Measurements from ENCODE around the gene UBE2I. TPM values are rescaled to one million over a fixed set of nuclear protein-coding genes. Genes with fewer than 3 reads are reported as not detected.

Gene UBE2I
- total and polyA plus RNA-seq, 2 donors (not counting 1 experiment from before 2014, with no cell fraction given): 42.1 to 142 TPM

GRCh38 chr16:1272453-1273198 lies 36.8 kb upstream of the UBE2I start:
- H3K9ac ChIP-seq (ENCODE audit: insufficient read depth, low read length): no peak overlapping the region
- H3K9me3 ChIP-seq (ENCODE audit: control insufficient read depth, insufficient read depth, low read depth, low read length): no peaks in the 10 kb centered on the region
- H3K27me3 ChIP-seq (ENCODE audit: control insufficient read depth, insufficient read depth, low read length): no peaks in the 10 kb centered on the region
- no peak overlapping the region for H3K27ac ChIP-seq (ENCODE audit: insufficient read depth, low read length)
- H4K20me1 ChIP-seq (ENCODE audit: control insufficient read depth, extremely low read depth, insufficient read depth, low read length): no peaks in the 10 kb centered on the region
- no peak overlapping the region for H2AFZ ChIP-seq (ENCODE audit: low read length)
- H3K4me1 ChIP-seq (ENCODE audit: control insufficient read depth, extremely low read depth, insufficient read depth, low read length): no peaks in the 10 kb centered on the region
- H3K79me2 ChIP-seq (ENCODE audit: control insufficient read depth, insufficient read depth, low read length): no peaks in the 10 kb centered on the region
- DNase-seq (ENCODE audit: low read depth in 2 of 2): no peak
- H3K4me2 ChIP-seq (ENCODE audit: extremely low read depth, insufficient read depth, low read length): no peak overlapping the region
- no peaks in the 10 kb centered on the region for H3K36me3 ChIP-seq (ENCODE audit: control insufficient read depth, insufficient read depth, low read length)
- no peak overlapping the region for H3K4me3 ChIP-seq (replicated peaks in 1 of 4; ENCODE audit: control extremely low read depth in 1 of 4, insufficient read depth in 1 of 4, low read depth in 3 of 4, low read length in 4 of 4)
- no peak for TF ChIP-seq EZH2 (IDR thresholded peaks at IDR 0.05; ENCODE audit: low read length, missing control alignments)
- TF ChIP-seq, protein P1, sequence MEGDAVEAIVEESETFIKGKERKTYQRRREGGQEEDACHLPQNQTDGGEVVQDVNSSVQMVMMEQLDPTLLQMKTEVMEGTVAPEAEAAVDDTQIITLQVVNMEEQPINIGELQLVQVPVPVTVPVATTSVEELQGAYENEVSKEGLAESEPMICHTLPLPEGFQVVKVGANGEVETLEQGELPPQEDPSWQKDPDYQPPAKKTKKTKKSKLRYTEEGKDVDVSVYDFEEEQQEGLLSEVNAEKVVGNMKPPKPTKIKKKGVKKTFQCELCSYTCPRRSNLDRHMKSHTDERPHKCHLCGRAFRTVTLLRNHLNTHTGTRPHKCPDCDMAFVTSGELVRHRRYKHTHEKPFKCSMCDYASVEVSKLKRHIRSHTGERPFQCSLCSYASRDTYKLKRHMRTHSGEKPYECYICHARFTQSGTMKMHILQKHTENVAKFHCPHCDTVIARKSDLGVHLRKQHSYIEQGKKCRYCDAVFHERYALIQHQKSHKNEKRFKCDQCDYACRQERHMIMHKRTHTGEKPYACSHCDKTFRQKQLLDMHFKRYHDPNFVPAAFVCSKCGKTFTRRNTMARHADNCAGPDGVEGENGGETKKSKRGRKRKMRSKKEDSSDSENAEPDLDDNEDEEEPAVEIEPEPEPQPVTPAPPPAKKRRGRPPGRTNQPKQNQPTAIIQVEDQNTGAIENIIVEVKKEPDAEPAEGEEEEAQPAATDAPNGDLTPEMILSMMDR (conservative IDR thresholded peaks at IDR 0.05 in 1 of 2, IDR thresholded peaks at IDR 0.05 in 1 of 2; ENCODE audit: low read depth in 1 of 2, low read length in 2 of 2): no peak

GRCh38 chr16:1273816-1274215 lies 35.6 kb upstream of the UBE2I start:
- no peak overlapping the region for H3K4me3 ChIP-seq (replicated peaks in 1 of 4; ENCODE audit: control extremely low read depth in 1 of 4, insufficient read depth in 1 of 4, low read depth in 3 of 4, low read length in 4 of 4)
- H3K27ac ChIP-seq (ENCODE audit: insufficient read depth, low read length): no peak overlapping the region
- H3K36me3 ChIP-seq (ENCODE audit: control insufficient read depth, insufficient read depth, low read length): no peaks in the 10 kb centered on the region
- no peaks in the 10 kb centered on the region for H3K79me2 ChIP-seq (ENCODE audit: control insufficient read depth, insufficient read depth, low read length)
- H3K4me2 ChIP-seq (ENCODE audit: extremely low read depth, insufficient read depth, low read length): no peak overlapping the region
- no peak for DNase-seq (ENCODE audit: low read depth in 2 of 2)
- TF ChIP-seq EZH2 (IDR thresholded peaks at IDR 0.05; ENCODE audit: low read length, missing control alignments): no peak
- H3K27me3 ChIP-seq (ENCODE audit: control insufficient read depth, insufficient read depth, low read length): no peaks in the 10 kb centered on the region
- no peak overlapping the region for H2AFZ ChIP-seq (ENCODE audit: low read length)
- no peaks in the 10 kb centered on the region for H3K4me1 ChIP-seq (ENCODE audit: control insufficient read depth, extremely low read depth, insufficient read depth, low read length)
- no peaks in the 10 kb centered on the region for H3K9me3 ChIP-seq (ENCODE audit: control insufficient read depth, insufficient read depth, low read depth, low read length)
- H3K9ac ChIP-seq (ENCODE audit: insufficient read depth, low read length): no peak overlapping the region
- no peaks in the 10 kb centered on the region for H4K20me1 ChIP-seq (ENCODE audit: control insufficient read depth, extremely low read depth, insufficient read depth, low read length)

DNA sequence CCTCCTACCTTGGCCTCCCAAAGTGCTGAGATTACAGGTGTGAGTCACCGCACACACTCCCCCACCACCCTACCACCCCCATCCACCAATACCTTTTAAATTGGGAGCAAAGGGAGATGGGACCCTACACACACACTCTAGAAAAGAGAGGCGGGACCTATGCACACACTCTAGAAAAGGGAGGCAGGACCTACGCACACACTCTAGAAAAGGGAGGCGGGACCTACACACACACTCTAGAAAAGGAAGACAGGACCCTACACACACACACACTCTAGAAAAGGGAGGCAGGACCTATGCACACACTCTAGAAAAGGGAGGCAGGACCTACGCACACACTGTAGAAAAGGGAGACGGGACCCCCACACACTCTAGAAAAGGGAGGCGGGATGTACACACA lies 34.7 kb upstream of the UBE2I start:
- DNase-seq (ENCODE audit: low read depth in 2 of 2): no peak
- no peak overlapping the region for H2AFZ ChIP-seq (ENCODE audit: low read length)
- no peaks in the 10 kb centered on the region for H3K79me2 ChIP-seq (ENCODE audit: control insufficient read depth, insufficient read depth, low read length)
- no peak overlapping the region for H3K4me3 ChIP-seq (replicated peaks in 1 of 4; ENCODE audit: control extremely low read depth in 1 of 4, insufficient read depth in 1 of 4, low read depth in 3 of 4, low read length in 4 of 4)
- H3K36me3 ChIP-seq (ENCODE audit: control insufficient read depth, insufficient read depth, low read length): no peaks in the 10 kb centered on the region
- H3K9ac ChIP-seq (ENCODE audit: insufficient read depth, low read length): no peak overlapping the region
- H3K4me1 ChIP-seq (ENCODE audit: control insufficient read depth, extremely low read depth, insufficient read depth, low read length): no peaks in the 10 kb centered on the region
- H3K27ac ChIP-seq (ENCODE audit: insufficient read depth, low read length): no peak overlapping the region
- no peaks in the 10 kb centered on the region for H3K27me3 ChIP-seq (ENCODE audit: control insufficient read depth, insufficient read depth, low read length)
- no peak for TF ChIP-seq EZH2 (IDR thresholded peaks at IDR 0.05; ENCODE audit: low read length, missing control alignments)
- TF ChIP-seq, protein P1 (conservative IDR thresholded peaks at IDR 0.05 in 1 of 2, IDR thresholded peaks at IDR 0.05 in 1 of 2; ENCODE audit: low read depth in 1 of 2, low read length in 2 of 2): no peak
- no peak overlapping the region for H3K4me2 ChIP-seq (ENCODE audit: extremely low read depth, insufficient read depth, low read length)
- no peaks in the 10 kb centered on the region for H4K20me1 ChIP-seq (ENCODE audit: control insufficient read depth, extremely low read depth, insufficient read depth, low read length)
- H3K9me3 ChIP-seq (ENCODE audit: control insufficient read depth, insufficient read depth, low read depth, low read length): no peaks in the 10 kb centered on the region

All from fibroblast of lung (primary cell).